Medulla oblongata (tissue), 1 donor: ENCODE results near the gene SLC2A9.
A peak's percentile ranks its signal among the peaks of the same experiment; 100 is the strongest.

Experiments used
- DNase-seq: peaks from one replicate; pipeline ENCODE4 v3.0.0-alpha.2; 2015; ENCODE audit errors: extremely low spot score

The SLC2A9 gene

GRCh38 chr4:9893329-9894108 is 127.8 kb downstream of the SLC2A9 start:
- DNase-seq: no peak

GRCh38 chr4:9891740-9892139 is 129.6 kb downstream of the SLC2A9 start:
- no peak for DNase-seq

DNA sequence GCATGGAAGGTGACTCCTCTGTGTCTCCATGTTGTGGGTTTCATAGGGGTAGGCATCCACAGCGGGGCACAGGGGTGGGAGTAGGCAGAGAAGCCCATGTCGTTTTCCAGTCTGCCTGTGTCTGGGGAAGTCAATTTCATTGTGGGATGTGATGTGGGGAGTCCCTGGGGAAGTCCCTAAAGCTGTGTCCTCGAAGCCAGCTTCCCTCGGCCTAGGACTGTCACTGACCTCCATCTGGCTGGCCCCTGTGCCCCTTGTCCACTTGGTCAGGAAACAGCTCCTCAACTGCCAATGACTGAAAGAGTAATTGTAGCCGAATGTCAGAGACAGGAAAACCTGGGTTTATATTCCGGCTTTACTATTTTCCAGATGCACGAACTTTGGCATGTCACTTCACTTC is 130.2 kb downstream of the SLC2A9 start:
- DNase-seq: no peak

DNA sequence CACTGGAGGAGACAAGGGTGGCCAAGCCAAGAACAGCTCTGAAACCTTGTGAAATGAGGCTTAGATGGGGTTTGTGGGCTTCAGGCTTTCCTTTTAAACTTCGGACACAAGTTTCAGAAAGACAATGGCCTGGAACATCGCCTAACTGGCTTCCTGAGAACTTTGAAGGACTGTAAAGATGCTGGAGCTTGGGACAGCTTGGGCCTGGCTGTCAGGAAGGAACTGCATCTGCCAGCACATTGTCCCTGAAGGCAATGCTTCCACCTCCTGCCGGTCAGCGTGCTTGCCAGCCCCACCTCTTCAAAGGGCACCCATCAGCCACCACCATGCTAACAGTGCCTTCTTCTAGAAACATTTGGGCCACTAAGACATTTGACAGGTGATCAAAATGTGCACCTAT is 132.0 kb downstream of the SLC2A9 start:
- no peak for DNase-seq

DNA sequence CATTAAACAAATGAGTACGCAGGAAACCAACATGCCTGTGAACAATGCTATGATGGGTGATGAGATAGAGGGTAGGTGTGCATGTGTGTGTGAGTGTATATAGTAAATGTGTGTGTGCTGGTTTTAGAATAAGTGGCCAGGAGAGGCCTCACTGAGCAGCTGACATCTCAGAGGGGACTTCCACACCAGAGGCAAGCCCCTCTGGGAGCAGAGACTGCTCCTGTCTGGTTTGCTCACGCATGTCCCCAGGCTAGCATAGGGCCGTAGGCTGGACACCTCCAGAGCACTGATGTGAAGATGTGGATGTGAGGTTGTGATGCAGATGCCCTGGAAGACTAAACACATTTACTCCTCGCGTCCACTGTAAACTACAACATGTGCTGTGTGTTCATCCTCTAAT is 135.3 kb downstream of the SLC2A9 start:
- DNase-seq: no peak

DNA sequence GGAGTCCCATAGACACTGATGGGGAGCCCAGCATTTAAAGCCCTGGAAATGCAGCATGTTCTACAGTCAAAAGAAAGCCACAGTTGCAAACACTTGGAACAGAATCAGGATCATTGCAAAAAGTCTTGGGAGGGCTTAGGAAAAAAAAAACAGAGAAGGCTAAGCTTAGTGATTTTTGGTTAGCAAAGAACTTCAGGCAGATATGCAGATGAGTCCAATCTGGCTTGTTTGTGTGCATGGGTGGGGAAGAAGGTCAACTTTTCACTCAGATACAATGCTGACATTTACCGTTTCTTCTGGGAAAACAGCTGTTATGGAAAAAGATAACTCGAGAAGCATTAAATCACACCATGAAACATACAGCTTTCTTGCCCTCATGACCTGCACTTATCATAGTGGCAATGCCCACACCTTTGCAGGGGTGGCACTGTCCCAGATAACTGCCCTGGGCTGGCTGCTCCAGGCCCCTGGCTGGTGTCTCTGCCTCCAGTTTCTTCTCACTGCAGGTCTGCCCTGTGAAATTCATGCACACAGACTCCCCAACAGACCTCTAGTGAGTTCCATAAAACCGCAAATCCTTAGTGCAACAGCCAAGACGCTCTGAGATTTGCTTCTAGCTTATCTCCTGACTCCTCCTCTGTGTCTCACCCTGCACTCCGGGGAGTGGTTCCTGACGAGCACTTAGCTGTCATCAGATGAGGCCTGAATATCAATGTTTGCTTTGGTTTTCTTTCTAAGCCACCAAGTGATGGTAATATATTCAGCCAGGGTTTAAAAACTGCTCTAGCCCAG is 140.7 kb downstream of the SLC2A9 start:
- no peak for DNase-seq

DNA sequence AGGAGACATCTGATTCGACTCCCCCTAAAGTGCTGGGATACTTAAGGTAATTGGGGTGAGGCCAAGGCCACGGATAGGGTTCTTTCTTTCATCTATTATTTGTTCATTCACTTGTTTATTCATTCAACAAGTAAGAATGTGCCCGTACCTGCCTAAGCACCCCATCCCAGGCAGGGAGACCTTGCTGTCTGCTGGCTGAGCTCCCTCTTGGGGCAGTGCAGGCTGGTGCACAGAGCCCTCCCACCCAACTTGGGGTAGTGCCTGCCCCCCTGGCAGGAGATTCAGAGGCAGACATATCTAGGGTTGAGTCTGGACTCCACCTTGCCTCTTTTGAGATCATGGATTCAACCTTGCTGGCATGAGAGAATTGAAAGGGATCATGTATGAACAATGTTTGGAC is 144.2 kb downstream of the SLC2A9 start:
- no peak for DNase-seq

GRCh38 chr4:9875516-9875915 is 145.8 kb downstream of the SLC2A9 start:
- DNase-seq: peak; percentile 49

- DNase-seq: no peak
Observed at GRCh38 chr4:9874385-9874784, 146.9 kb downstream of the SLC2A9 start.

DNA sequence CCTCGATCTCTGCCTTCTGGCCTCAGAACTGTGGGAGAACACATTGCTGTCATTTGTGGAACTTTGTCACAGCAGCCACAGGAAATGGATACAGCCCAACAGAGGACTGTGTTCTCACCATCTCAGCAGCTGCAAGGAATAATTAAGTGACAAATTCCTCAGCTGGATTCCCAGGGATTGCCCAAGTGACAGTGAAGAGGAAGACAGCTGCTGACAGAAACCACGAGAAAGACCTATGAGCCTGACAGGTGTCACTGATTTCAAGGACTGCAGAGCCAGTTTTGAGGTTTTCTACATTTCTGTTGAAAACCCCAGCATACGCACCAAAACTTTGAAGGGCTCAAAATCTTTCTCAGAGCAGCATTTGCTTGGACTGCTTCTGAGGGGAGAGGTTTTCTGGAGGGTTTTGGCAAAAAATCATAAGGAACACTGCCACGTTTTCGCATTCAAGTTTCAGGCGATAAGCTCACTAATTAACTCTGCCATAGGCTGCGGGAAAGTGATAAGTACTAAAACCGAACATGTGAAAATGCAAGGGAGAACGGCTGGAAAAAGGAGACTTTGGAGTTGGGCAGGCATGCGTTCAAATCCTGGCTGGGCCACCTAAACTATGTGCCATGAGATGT is 151.0 kb downstream of the SLC2A9 start:
- no peak for DNase-seq

- DNase-seq: no peak
Observed at GRCh38 chr4:9867751-9868425, 153.4 kb downstream of the SLC2A9 start.

- no peak for DNase-seq
Observed at GRCh38 chr4:9866931-9867330, 154.4 kb downstream of the SLC2A9 start.

- no peak for DNase-seq
Observed at GRCh38 chr4:9861561-9861960, 159.7 kb downstream of the SLC2A9 start.

- no peak for DNase-seq
Observed at GRCh38 chr4:9859810-9860209, 161.5 kb downstream of the SLC2A9 start.

DNA sequence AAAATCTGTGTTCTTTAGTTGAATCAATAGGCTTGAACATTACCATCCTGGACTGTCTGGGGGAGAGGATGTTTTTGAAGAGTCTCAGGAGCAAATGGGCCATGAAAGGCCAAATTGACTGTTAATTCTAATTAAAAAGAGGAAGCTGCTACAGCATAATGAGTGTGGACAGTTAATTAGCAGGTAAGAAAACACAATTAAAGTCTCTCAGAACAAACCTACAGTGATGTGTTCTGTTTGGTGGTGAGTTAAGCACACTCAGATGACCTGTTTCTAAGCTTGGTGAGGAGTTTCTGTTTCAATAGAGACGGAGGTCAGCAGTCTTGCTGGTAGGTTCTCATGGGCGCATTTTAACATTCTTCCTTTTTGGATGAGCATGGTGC is 171.8 kb downstream of the SLC2A9 start:
- DNase-seq: no peak

DNA sequence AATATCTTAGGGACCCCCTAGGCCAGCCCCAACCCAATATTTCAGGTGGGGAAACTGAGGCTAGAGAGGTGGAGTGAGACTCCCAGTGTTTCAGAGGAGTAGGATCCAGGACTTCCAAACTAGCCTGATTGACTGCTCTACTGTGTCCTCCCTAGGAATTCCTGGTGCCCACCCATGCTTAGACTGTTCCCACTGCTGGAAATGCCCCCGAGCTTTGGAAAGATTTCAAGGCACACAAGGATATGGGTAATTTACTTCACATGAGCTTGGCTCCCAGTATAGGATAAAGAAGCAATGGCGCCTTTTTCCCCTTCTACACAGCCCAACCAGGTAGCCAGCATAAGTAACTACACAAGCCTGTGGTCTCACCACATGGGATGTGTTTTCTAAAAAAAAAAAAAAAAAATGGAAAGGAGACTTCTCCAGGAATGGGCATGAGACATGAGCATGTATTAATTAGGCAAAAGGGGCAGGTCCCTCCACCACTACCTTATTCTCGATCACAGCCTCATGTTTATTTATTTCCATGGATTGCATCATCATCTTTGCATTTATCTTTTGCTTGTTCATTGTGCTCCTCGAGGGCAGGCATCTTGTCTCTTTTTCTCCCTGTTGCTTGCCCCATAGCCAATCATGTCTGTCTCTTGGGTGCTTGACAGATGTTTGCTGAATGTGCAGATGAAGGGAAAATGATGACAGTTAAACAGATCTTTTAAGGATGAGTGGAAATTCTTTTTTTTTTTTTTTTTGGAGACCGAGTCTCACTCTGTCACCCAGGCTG is 173.1 kb downstream of the SLC2A9 start:
- DNase-seq: no peak

DNA sequence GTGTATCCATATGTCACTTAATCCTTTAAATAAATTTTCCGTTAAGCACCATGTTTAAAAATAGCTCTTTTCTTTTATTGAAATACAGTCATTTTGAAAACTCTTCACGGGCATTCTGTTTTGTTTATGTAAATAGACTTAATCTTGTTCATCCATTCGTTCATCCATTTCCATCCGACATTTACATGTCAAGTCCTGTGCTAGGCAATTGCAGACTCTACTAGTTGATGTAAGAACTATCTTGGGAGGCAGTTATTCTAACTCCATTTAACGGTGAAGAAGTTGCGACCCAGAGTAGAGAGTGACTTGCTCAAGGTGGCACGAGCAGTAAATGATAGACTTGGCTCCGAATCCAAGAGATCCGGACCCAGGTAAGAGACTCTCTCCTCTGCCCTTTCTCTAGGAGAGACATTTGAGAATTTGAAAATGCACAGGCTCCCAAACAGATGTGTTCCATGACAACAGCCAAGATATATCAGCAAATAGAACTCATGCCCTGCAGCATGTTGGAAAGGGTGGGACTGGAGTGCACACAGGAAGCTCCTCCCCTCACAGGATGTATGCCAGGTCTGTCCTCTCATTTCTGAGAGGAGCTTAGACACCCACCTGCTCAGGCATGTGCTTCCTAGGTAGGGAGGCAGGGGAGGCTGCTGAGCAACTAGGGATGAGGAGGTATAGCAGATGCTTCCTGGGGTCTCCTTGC is 175.4 kb downstream of the SLC2A9 start:
- DNase-seq: no peak

- DNase-seq: no peak
Observed at GRCh38 chr4:9841072-9841471, 180.2 kb downstream of the SLC2A9 start.

- no peak for DNase-seq
Observed at GRCh38 chr4:9835430-9835829, 185.9 kb downstream of the SLC2A9 start.

DNA sequence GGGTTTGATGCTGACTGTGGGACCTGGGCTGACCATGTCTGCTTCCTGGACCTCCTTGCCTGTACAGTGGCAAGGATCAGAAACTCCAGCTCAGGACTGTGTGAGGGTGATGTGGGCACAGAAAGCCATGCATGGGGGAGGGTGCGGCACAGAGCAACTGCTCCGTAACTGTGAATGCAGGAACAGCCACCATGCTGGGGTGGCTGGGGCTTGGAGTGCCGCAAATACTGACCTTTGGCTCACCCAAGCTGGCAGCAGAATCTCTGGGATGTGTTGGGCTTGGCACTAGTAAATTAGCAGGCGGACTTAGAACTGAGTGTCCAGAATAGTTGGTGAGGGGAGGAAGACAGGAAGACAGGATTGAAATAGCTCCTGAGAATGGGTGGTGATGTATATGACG is 187.9 kb downstream of the SLC2A9 start:
- DNase-seq: no peak

DNA sequence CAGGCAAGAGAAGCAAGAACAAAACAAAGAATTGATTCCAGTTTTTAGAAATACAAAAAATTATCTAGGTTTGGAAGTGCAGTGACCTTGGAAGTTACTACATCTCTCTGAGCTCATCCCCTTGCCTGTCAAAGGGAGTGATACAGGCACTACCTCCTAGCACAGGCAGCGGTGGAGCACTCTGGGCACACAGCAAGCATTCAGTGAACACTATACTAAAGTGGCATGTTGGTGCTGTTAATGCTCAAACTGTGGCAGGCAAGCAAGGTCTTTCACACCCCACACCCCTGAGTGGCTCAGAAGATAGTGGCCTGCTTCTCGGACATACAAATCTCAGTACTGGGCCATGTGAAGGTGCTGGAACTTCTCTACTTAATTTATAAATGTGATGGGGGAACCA is 188.7 kb downstream of the SLC2A9 start:
- DNase-seq: no peak
